PC-9 (cell line): ENCODE results near the gene SV2A. TPM values are rescaled to one million over a fixed set of nuclear protein-coding genes. Genes with fewer than 3 reads are reported as not detected.
"Not testable (repeated sequence)": the region's sequence is repeated elsewhere in the genome, so short reads cannot be mapped to it uniquely, and the experiment has no call there.

ENCODE experiments used
- BruUV-seq: library from RNA; stranded (reverse); fragments of 400-500 nt; replicated peaks from 2 replicates; lab custom pipeline; 2021; lab: Mats Ljungman, UMichigan
- CTCF ChIA-PET: fragments of 300-600 bp; sonication (Branson Sonifier 250); formaldehyde crosslinking; loops from one replicate; lab custom pipeline; 2022; ENCODE audit warnings: antibody characterized with exemption; lab: Charles Lee
- POLR2A ChIA-PET: fragments of 300-600 bp; sonication (Branson Sonifier 250); formaldehyde crosslinking; loops from one replicate; lab custom pipeline; 2022; ENCODE audit warnings: antibody characterized with exemption; ENCODE audit not compliant: unreplicated experiment; lab: Charles Lee
- DNase-seq, 2 experiments: peaks; one replicate each; pipeline versions ENCODE4 v3.0.0 to v3.0.0-alpha.2; 2015 to 2022; ENCODE audit warnings: mixed read lengths in 1 of 2
- H2AFZ ChIP-seq: fragments of 200-600 bp; sonication (generic); 2 replicates; pipeline ENCODE4 v1.8.1; 2017; ENCODE audit warnings: antibody characterized with exemption
- H3F3A ChIP-seq: fragments of 200-600 bp; sonication (generic); 2 replicates; pipeline ENCODE4 v1.8.1; 2017; ENCODE audit warnings: antibody characterized with exemption, mild to moderate bottlenecking, low read depth; ENCODE audit not compliant: insufficient read depth
- H3K27ac ChIP-seq: fragments of 200-600 bp; sonication (generic); 2 replicates; pipeline ENCODE4 v1.6.1; 2016; ENCODE audit warnings: mixed run types
- H3K27me3 ChIP-seq: fragments of 200-600 bp; sonication (generic); 2 replicates; pipeline ENCODE4 v1.6.1; 2016; ENCODE audit warnings: low read depth, mixed run types; ENCODE audit not compliant: insufficient read depth
- H3K36me3 ChIP-seq: fragments of 200-600 bp; sonication (generic); 2 replicates; pipeline ENCODE4 v1.6.1; 2016; ENCODE audit warnings: low read depth, mixed run types
- H3K4me1 ChIP-seq: fragments of 200-600 bp; sonication (generic); replicated peaks from 2 replicates; pipeline ENCODE4 v1.6.1; 2016; ENCODE audit warnings: mixed run types; ENCODE audit not compliant: insufficient read depth
- H3K4me2 ChIP-seq: fragments of 200-600 bp; sonication (generic); 2 replicates; pipeline ENCODE4 v1.6.1; 2017; ENCODE audit warnings: mixed run types
- H3K4me3 ChIP-seq: fragments of 200-600 bp; sonication (generic); 2 replicates; pipeline ENCODE4 v1.6.1; 2016; ENCODE audit warnings: mixed run types
- H3K79me2 ChIP-seq: fragments of 200-600 bp; sonication (generic); 2 replicates; pipeline ENCODE4 v1.6.1; 2017; ENCODE audit warnings: low read depth, mixed run types
- H3K9me2 ChIP-seq: fragments of 200-600 bp; sonication (generic); 2 replicates; pipeline ENCODE4 v1.8.1; 2017; ENCODE audit warnings: mild to moderate bottlenecking; ENCODE audit not compliant: insufficient read depth
- H3K9me3 ChIP-seq: fragments of 200-600 bp; sonication (generic); 2 replicates; pipeline ENCODE4 v1.8.1; 2016; ENCODE audit warnings: low read depth; ENCODE audit not compliant: insufficient read depth
- H4K20me1 ChIP-seq: fragments of 200-600 bp; sonication (generic); 2 replicates; pipeline ENCODE4 v1.8.1; 2017; ENCODE audit not compliant: insufficient read depth
- CTCF ChIP-seq: fragments of 200-600 bp; sonication (generic); conservative IDR thresholded peaks from 2 replicates; pipeline ENCODE4 v1.6.1; 2017; ENCODE audit warnings: mixed run types, antibody characterized with exemption, mild to moderate bottlenecking, moderate library complexity
- EZH2 ChIP-seq: fragments of 200-600 bp; sonication (generic); IDR thresholded peaks from 2 replicates; pipeline ENCODE4 v1.8.0; 2017; ENCODE audit warnings: antibody characterized with exemption, low read depth
- intact Hi-C: fragments of 100-400 bp; cut with micrococcal nuclease; formaldehyde crosslinking; loops from one replicate; pipeline ENCODE4 v1.10.0; 2022; ENCODE audit not compliant: unreplicated experiment
- total RNA-seq: library from RNA; stranded (reverse); gene quantifications from 2 replicates; pipeline ENCODE4 v1.2.3, GENCODE V29; 2021

SV2A gene
- total RNA-seq, 1 experiment from 2014 or later: 0.33 TPM

- peaks cover 27% of the 10 kb centered on the region for H3K4me1 ChIP-seq
- no peaks in the 10 kb centered on the region for H3K36me3 ChIP-seq
- H3K79me2 ChIP-seq: peaks cover 20% of the 10 kb centered on the region
- no peaks in the 10 kb centered on the region for H3K9me2 ChIP-seq
- DNase-seq: peak; percentile 76 to 97
- intact Hi-C loops: loop anchor here (1.0 to 10.0 kb wide), 4 partner anchors 52 to 277 kb away; no protein-coding TSS in a partner anchor
- TF ChIP-seq CTCF (no peak), EZH2 (no peak)
- H3K27me3 ChIP-seq: no peaks in the 10 kb centered on the region
- TSS peak; percentile 21 for BruUV-seq
- H3K27ac ChIP-seq: peak overlapping the region; percentile 97
- ChIA-PET CTCF (interaction anchor here (0.6 to 1.0 kb wide), 3 partner anchors 53 to 299 kb away, joined by 3 read pairs; no protein-coding TSS in a partner anchor), POLR2A (interaction anchor here (0.6 to 2.4 kb wide), 12 partner anchors 34 to 395 kb away, joined by 3 to 33 read pairs (median 6); partner anchors contain the start of genes CIART and OTUD7B)
- no peaks in the 10 kb centered on the region for H3K9me3 ChIP-seq
- H3K4me3 ChIP-seq: peak overlapping the region; percentile 79
- peak overlapping the region; percentile 90 for H2AFZ ChIP-seq
- H3F3A ChIP-seq: peaks cover 41% of the 10 kb centered on the region
- H4K20me1 ChIP-seq: no peaks in the 10 kb centered on the region
- H3K4me2 ChIP-seq: peak overlapping the region; percentile 94
Measured at GRCh38 chr1:149887456-149888246, 30.0 kb downstream of the SV2A start.

GRCh38 chr1:149887196-149887455, 30.5 kb downstream of the SV2A start:
- H3K27ac ChIP-seq: peak overlapping the region; percentile 97
- H2AFZ ChIP-seq: peak overlapping the region; percentile 77; the same call in 1 of the 2 replicates
- ChIA-PET CTCF (interaction anchor here (1.0 kb wide), 1 partner anchor 54 kb away, joined by 3 read pairs; no protein-coding TSS in a partner anchor), POLR2A (interaction anchor here (0.6 to 2.4 kb wide), 10 partner anchors 38 to 343 kb away, joined by 3 to 33 read pairs (median 6); partner anchors contain the start of gene OTUD7B)
- H3F3A ChIP-seq: peaks cover 41% of the 10 kb centered on the region
- peaks cover 27% of the 10 kb centered on the region for H3K4me1 ChIP-seq
- not testable (repeated sequence) for H4K20me1 ChIP-seq, H3K36me3 ChIP-seq, H3K9me2 ChIP-seq, H3K9me3 ChIP-seq, H3K27me3 ChIP-seq, DNase-seq, BruUV-seq
- intact Hi-C loops: loop anchor here (10.0 kb wide), 1 partner anchor 278 kb away; no protein-coding TSS in a partner anchor
- H3K79me2 ChIP-seq: peaks cover 20% of the 10 kb centered on the region
- H3K4me2 ChIP-seq: peak overlapping the region; percentile 94
- peak overlapping the region; percentile 79 for H3K4me3 ChIP-seq

GRCh38 chr1:149886396-149887195, 31.0 kb downstream of the SV2A start:
- DNase-seq: peak; percentile 82 to 97
- ChIA-PET POLR2A (interaction anchor here (0.5 to 2.4 kb wide), 13 partner anchors 37 to 651 kb away, joined by 3 to 33 read pairs (median 3); partner anchors contain the start of gene OTUD7B), CTCF (interaction anchor here (1.0 kb wide), 1 partner anchor 54 kb away, joined by 3 read pairs; no protein-coding TSS in a partner anchor)
- Histone ChIP-seq H3F3A (peaks cover 41% of the 10 kb centered on the region), H3K36me3 (no peaks in the 10 kb centered on the region), H3K4me3 (peak overlapping the region; percentile 79), H3K9me3 (no peaks in the 10 kb centered on the region), H3K27ac (peak overlapping the region; percentile 97), H2AFZ (peak overlapping the region; percentile 77; the same call in 1 of the 2 replicates), H3K4me1 (peaks cover 27% of the 10 kb centered on the region), H3K79me2 (peaks cover 20% of the 10 kb centered on the region), H3K9me2 (no peaks in the 10 kb centered on the region), H3K27me3 (no peaks in the 10 kb centered on the region), H3K4me2 (peak overlapping the region; percentile 94), H4K20me1 (no peaks in the 10 kb centered on the region)
- TSS peak; percentile 94 for BruUV-seq
- intact Hi-C loops: loop anchor here (10.0 kb wide), 1 partner anchor 278 kb away; no protein-coding TSS in a partner anchor
- TF ChIP-seq EZH2 (no peak), CTCF (no peak)

GRCh38 chr1:149886121-149886395, 31.6 kb downstream of the SV2A start:
- POLR2A ChIA-PET: interaction anchor here (0.5 to 2.4 kb wide), 8 partner anchors 36 to 321 kb away, joined by 3 to 33 read pairs (median 5); no protein-coding TSS in a partner anchor
- intact Hi-C loops: loop anchor here (10.0 kb wide), 1 partner anchor 279 kb away; no protein-coding TSS in a partner anchor
- H3K4me1 ChIP-seq: peaks cover 27% of the 10 kb centered on the region
- CTCF ChIA-PET, DNase-seq, H4K20me1 ChIP-seq, H3K27me3 ChIP-seq, H3K9me3 ChIP-seq, H3K36me3 ChIP-seq, H3K9me2 ChIP-seq, BruUV-seq: not testable (repeated sequence)
- H3K79me2 ChIP-seq: peaks cover 20% of the 10 kb centered on the region
- peak overlapping the region; percentile 37 for H2AFZ ChIP-seq
- peaks cover 41% of the 10 kb centered on the region for H3F3A ChIP-seq
- peak overlapping the region; percentile 94 for H3K4me2 ChIP-seq
- peak overlapping the region; percentile 97 for H3K27ac ChIP-seq
- H3K4me3 ChIP-seq: peak overlapping the region; percentile 79
